Liver (tissue), 9 donors: Measurements from ENCODE around the gene CHIT1. TPM values are rescaled to one million over a fixed set of nuclear protein-coding genes. Genes with fewer than 3 reads are reported as not detected.

ENCODE experiments used
- DNase-seq: peaks from one replicate; pipeline ENCODE4 v3.0.0-alpha.2; 2017; ENCODE audit warnings: low spot score
- H3K27ac ChIP-seq, 2 donors: one replicate each; pipeline ENCODE4 v1.7.0; 2013; ENCODE audit warnings: inconsistent platforms in 2 of 2, low read length in 2 of 2, control low read depth in 1 of 2, low read depth in 1 of 2, mild to moderate bottlenecking in 1 of 2
- H3K27me3 ChIP-seq, 4 donors: one replicate each; pipeline versions ENCODE4 v1.6.1 to v1.7.0; 2013; ENCODE audit warnings: low read length in 3 of 4, inconsistent platforms in 1 of 4, mild to moderate bottlenecking in 1 of 4, moderate library complexity in 1 of 4; ENCODE audit not compliant: control insufficient read depth in 4 of 4, insufficient read depth in 4 of 4
- H3K36me3 ChIP-seq, 4 donors: one replicate each; pipeline versions ENCODE4 v1.6.1 to v1.7.0; 2013; ENCODE audit warnings: low read length in 3 of 4, mild to moderate bottlenecking in 3 of 4, low read depth in 1 of 4, moderate library complexity in 1 of 4; ENCODE audit not compliant: control insufficient read depth in 4 of 4, insufficient read depth in 3 of 4
- H3K4me1 ChIP-seq, 4 donors: one replicate each; pipeline versions ENCODE4 v1.6.1 to v1.7.0; 2013; ENCODE audit warnings: low read length in 3 of 4, mild to moderate bottlenecking in 3 of 4, moderate library complexity in 1 of 4; ENCODE audit not compliant: control insufficient read depth in 4 of 4, insufficient read depth in 4 of 4
- H3K4me3 ChIP-seq, 3 donors: one replicate each; pipeline versions ENCODE4 v1.6.1 to v1.7.0; 2013; ENCODE audit warnings: low read length in 3 of 3, control low read depth in 1 of 3, low read depth in 1 of 3, mild to moderate bottlenecking in 1 of 3
- H3K9ac ChIP-seq, 2 donors: one replicate each; pipeline ENCODE4 v1.7.0; 2013; ENCODE audit warnings: low read length in 2 of 2, mild to moderate bottlenecking in 2 of 2, moderate library complexity in 2 of 2, control low read depth in 1 of 2, low read depth in 1 of 2
- H3K9me3 ChIP-seq, 4 donors: one replicate each; pipeline versions ENCODE4 v1.6.1 to v1.7.0; 2013; ENCODE audit warnings: low read length in 3 of 4; ENCODE audit not compliant: control insufficient read depth in 4 of 4
- EGR1 ChIP-seq, 2 donors: IDR thresholded peaks; 2 replicates each; pipeline ENCODE4 v1.6.1; 2016 to 2018; ENCODE audit warnings: antibody characterized with exemption in 2 of 2, low read depth in 2 of 2
- FOXA1 ChIP-seq: IDR thresholded peaks from 2 replicates; pipeline ENCODE4 v1.6.1; 2016; ENCODE audit warnings: antibody characterized with exemption
- FOXA2 ChIP-seq: IDR thresholded peaks from 2 replicates; pipeline ENCODE4 v1.6.1; 2016; ENCODE audit warnings: antibody characterized with exemption
- GABPA ChIP-seq, 2 donors: IDR thresholded peaks in 1 of 2; conservative IDR thresholded peaks in 1 of 2; 2 replicates each; pipeline ENCODE4 v1.6.1; 2016; ENCODE audit warnings: antibody characterized with exemption in 2 of 2, mild to moderate bottlenecking in 1 of 2, moderate library complexity in 1 of 2
- HNF4A ChIP-seq, 2 donors: conservative IDR thresholded peaks; 2 replicates each; pipeline ENCODE4 v1.6.1; 2016; ENCODE audit warnings: antibody characterized with exemption in 2 of 2, mild to moderate bottlenecking in 2 of 2
- HNF4G ChIP-seq: IDR thresholded peaks from 2 replicates; pipeline ENCODE4 v1.6.1; 2016; ENCODE audit warnings: antibody characterized with exemption
- JUND ChIP-seq, 2 donors: IDR thresholded peaks; 2 replicates each; pipeline ENCODE4 v1.6.1; 2016; ENCODE audit warnings: antibody characterized with exemption in 2 of 2
- NR2F2 ChIP-seq: IDR thresholded peaks from 2 replicates; pipeline ENCODE4 v1.6.1; 2016; ENCODE audit warnings: antibody characterized with exemption
- RAD21 ChIP-seq, 2 donors: IDR thresholded peaks; 2 replicates each; pipeline ENCODE4 v1.6.1; 2016; ENCODE audit warnings: antibody characterized with exemption in 2 of 2, mild to moderate bottlenecking in 2 of 2
- RXRA ChIP-seq, 2 donors: IDR thresholded peaks; 2 replicates each; pipeline ENCODE4 v1.6.1; 2017 to 2018; ENCODE audit warnings: antibody characterized with exemption in 2 of 2, mild to moderate bottlenecking in 1 of 2
- SP1 ChIP-seq: IDR thresholded peaks from 2 replicates; pipeline ENCODE4 v1.6.1; 2018; ENCODE audit warnings: antibody characterized with exemption, mild to moderate bottlenecking
- TAF1 ChIP-seq: conservative IDR thresholded peaks from 2 replicates; pipeline ENCODE4 v1.6.1; 2016; ENCODE audit warnings: antibody characterized with exemption, mild to moderate bottlenecking
- YY1 ChIP-seq: IDR thresholded peaks from 2 replicates; pipeline ENCODE4 v1.6.1; 2016; ENCODE audit warnings: antibody characterized with exemption, mild to moderate bottlenecking
- WGBS: extraction: QIAGEN DNeasy Blood & Tissue Kit; methylation state at CpG from one replicate; pipeline ENCODE4 v1.1.7; 2013; 5-methylcytosine and 5-hydroxymethylcytosine counted together
- polyA plus RNA-seq, 2 donors: library from polyadenylated mRNA; stranded (reverse) in 1 of 2; unstranded in 1 of 2; fragments of 200-250 nt in 1 of 2; fragments of >200 nt in 1 of 2; fragmentation: Nextera tagmentation in 1 of 2; extraction: Ambion mirVana in 1 of 2; gene quantifications; one replicate each; pipeline versions ENCODE4 v1.2.1 to v1.2.3, GENCODE V29; 2013 to 2015
- total RNA-seq, 2 donors: library from RNA; depleted of rRNA; stranded (reverse); fragments of >200 nt; gene quantifications; one replicate each; pipeline ENCODE4 v1.2.3, GENCODE V29; 2014
- TF ChIP-seq, protein P1 (sequence below): IDR thresholded peaks from 2 replicates; pipeline ENCODE4 v1.6.1; 2016; ENCODE audit warnings: antibody characterized with exemption
- TF ChIP-seq, protein P2 (sequence below): IDR thresholded peaks from 2 replicates; pipeline ENCODE4 v1.6.1; 2016; ENCODE audit warnings: antibody characterized with exemption
- TF ChIP-seq, protein P3 (sequence below): fragments of 150-350 bp; IDR thresholded peaks from 2 replicates; pipeline ENCODE4 v1.5.1; 2017; ENCODE audit warnings: improper control_type of control experiment, low read depth, low read length; ENCODE audit not compliant: missing input control
- TF ChIP-seq, protein P4 (sequence below): IDR thresholded peaks from 2 replicates; pipeline ENCODE4 v1.6.1; 2016; ENCODE audit warnings: antibody characterized with exemption
- TF ChIP-seq, protein P5 (sequence below): IDR thresholded peaks from 2 replicates; pipeline ENCODE4 v1.6.1; 2016; ENCODE audit warnings: antibody characterized with exemption, mild to moderate bottlenecking
- donor health status: healthy.
- donor health status: healthy.
- donor health status: healthy.
- donor health status: healthy.
- donor health status: healthy.

CHIT1 gene
- total and polyA plus RNA-seq, 4 donors: under 0.01 to 0.07 TPM; not detected in 2

DNA sequence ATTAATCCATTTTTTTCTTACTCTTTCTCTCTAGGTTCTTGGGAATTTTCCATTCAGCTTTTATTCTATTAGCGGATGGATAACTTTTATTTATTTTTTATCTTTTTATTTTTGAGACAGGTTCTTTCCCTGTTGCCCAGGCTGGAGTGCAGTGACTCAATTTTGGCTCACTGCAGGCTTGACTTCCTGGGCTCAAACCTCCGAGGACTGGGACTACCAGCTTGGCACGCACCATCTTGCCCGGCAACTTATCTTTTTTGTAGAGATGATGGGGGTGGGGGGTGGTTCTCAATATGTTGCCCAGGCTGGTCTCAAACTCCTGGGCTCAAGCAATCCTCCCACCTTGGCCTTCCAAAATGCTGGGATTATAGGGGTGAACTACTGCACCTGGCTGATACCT is 36.1 kb upstream of the CHIT1 start:
- no peak overlapping the region for H3K9ac ChIP-seq
- no peak overlapping the region for H3K4me3 ChIP-seq
- H3K27ac ChIP-seq: no peak overlapping the region
- TF ChIP-seq HNF4G: no peak
- TF ChIP-seq, protein P1, sequence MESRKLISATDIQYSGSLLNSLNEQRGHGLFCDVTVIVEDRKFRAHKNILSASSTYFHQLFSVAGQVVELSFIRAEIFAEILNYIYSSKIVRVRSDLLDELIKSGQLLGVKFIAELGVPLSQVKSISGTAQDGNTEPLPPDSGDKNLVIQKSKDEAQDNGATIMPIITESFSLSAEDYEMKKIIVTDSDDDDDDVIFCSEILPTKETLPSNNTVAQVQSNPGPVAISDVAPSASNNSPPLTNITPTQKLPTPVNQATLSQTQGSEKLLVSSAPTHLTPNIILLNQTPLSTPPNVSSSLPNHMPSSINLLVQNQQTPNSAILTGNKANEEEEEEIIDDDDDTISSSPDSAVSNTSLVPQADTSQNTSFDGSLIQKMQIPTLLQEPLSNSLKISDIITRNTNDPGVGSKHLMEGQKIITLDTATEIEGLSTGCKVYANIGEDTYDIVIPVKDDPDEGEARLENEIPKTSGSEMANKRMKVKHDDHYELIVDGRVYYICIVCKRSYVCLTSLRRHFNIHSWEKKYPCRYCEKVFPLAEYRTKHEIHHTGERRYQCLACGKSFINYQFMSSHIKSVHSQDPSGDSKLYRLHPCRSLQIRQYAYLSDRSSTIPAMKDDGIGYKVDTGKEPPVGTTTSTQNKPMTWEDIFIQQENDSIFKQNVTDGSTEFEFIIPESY: no peak
- TF ChIP-seq EGR1 (IDR thresholded peaks at IDR 0.05; ENCODE audit: low read depth in 2 of 2): no peak
- no peak for TF ChIP-seq JUND (IDR thresholded peaks at IDR 0.05)
- TF ChIP-seq, protein P2, sequence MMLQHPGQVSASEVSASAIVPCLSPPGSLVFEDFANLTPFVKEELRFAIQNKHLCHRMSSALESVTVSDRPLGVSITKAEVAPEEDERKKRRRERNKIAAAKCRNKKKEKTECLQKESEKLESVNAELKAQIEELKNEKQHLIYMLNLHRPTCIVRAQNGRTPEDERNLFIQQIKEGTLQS: no peak
- TF ChIP-seq HNF4A (conservative IDR thresholded peaks at IDR 0.05): no peak
- TF ChIP-seq, protein P3, sequence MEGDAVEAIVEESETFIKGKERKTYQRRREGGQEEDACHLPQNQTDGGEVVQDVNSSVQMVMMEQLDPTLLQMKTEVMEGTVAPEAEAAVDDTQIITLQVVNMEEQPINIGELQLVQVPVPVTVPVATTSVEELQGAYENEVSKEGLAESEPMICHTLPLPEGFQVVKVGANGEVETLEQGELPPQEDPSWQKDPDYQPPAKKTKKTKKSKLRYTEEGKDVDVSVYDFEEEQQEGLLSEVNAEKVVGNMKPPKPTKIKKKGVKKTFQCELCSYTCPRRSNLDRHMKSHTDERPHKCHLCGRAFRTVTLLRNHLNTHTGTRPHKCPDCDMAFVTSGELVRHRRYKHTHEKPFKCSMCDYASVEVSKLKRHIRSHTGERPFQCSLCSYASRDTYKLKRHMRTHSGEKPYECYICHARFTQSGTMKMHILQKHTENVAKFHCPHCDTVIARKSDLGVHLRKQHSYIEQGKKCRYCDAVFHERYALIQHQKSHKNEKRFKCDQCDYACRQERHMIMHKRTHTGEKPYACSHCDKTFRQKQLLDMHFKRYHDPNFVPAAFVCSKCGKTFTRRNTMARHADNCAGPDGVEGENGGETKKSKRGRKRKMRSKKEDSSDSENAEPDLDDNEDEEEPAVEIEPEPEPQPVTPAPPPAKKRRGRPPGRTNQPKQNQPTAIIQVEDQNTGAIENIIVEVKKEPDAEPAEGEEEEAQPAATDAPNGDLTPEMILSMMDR: no peak
- TF ChIP-seq FOXA1: no peak
- no peak for TF ChIP-seq NR2F2
- TF ChIP-seq SP1: no peak
- TF ChIP-seq RAD21 (IDR thresholded peaks at IDR 0.05): no peak
- no peak for TF ChIP-seq TAF1
- TF ChIP-seq FOXA2: no peak
- TF ChIP-seq RXRA (IDR thresholded peaks at IDR 0.05): no peak
- no peak for TF ChIP-seq YY1
- TF ChIP-seq, protein P4, sequence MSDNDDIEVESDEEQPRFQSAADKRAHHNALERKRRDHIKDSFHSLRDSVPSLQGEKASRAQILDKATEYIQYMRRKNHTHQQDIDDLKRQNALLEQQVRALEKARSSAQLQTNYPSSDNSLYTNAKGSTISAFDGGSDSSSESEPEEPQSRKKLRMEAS: no peak
- TF ChIP-seq, protein P5, sequence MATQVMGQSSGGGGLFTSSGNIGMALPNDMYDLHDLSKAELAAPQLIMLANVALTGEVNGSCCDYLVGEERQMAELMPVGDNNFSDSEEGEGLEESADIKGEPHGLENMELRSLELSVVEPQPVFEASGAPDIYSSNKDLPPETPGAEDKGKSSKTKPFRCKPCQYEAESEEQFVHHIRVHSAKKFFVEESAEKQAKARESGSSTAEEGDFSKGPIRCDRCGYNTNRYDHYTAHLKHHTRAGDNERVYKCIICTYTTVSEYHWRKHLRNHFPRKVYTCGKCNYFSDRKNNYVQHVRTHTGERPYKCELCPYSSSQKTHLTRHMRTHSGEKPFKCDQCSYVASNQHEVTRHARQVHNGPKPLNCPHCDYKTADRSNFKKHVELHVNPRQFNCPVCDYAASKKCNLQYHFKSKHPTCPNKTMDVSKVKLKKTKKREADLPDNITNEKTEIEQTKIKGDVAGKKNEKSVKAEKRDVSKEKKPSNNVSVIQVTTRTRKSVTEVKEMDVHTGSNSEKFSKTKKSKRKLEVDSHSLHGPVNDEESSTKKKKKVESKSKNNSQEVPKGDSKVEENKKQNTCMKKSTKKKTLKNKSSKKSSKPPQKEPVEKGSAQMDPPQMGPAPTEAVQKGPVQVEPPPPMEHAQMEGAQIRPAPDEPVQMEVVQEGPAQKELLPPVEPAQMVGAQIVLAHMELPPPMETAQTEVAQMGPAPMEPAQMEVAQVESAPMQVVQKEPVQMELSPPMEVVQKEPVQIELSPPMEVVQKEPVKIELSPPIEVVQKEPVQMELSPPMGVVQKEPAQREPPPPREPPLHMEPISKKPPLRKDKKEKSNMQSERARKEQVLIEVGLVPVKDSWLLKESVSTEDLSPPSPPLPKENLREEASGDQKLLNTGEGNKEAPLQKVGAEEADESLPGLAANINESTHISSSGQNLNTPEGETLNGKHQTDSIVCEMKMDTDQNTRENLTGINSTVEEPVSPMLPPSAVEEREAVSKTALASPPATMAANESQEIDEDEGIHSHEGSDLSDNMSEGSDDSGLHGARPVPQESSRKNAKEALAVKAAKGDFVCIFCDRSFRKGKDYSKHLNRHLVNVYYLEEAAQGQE: no peak
- no peak for TF ChIP-seq GABPA (IDR thresholded peaks at IDR 0.05 in 1 of 2, conservative IDR thresholded peaks at IDR 0.05 in 1 of 2)
- no peaks in the 10 kb centered on the region for H3K9me3 ChIP-seq
- 82% methylated on average over 4 of the region's 4 CpGs for WGBS
- H3K4me1 ChIP-seq: peaks cover 0 to 4% (median 3%) of the 10 kb centered on the region in 4 donors
- no peaks in the 10 kb centered on the region for H3K27me3 ChIP-seq
- no peaks in the 10 kb centered on the region for H3K36me3 ChIP-seq
- DNase-seq: no peak
